Measurements from ENCODE around the gene SORCS2.

DNA sequence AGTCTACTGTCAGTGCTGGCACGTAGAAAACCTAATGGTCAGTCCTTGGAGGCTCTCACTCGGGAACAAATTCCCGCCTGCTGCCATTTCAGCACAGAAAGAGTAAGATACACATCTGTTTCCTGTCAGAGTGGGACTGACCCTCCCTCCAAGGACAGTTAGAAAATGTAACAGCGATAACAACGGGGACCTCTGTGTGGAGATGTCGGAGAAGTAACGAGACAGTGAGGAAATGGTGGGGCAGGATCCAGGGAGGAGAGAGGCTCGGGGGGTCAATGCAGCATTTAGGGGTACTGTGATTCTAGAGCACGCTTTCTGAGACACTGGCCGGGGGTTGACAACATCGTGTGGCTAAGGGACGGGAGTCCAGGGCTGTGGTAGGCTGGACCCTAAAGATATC is 36.0 kb upstream of the SORCS2 start:
- TF ChIP-seq, protein P1, sequence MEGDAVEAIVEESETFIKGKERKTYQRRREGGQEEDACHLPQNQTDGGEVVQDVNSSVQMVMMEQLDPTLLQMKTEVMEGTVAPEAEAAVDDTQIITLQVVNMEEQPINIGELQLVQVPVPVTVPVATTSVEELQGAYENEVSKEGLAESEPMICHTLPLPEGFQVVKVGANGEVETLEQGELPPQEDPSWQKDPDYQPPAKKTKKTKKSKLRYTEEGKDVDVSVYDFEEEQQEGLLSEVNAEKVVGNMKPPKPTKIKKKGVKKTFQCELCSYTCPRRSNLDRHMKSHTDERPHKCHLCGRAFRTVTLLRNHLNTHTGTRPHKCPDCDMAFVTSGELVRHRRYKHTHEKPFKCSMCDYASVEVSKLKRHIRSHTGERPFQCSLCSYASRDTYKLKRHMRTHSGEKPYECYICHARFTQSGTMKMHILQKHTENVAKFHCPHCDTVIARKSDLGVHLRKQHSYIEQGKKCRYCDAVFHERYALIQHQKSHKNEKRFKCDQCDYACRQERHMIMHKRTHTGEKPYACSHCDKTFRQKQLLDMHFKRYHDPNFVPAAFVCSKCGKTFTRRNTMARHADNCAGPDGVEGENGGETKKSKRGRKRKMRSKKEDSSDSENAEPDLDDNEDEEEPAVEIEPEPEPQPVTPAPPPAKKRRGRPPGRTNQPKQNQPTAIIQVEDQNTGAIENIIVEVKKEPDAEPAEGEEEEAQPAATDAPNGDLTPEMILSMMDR (IDR thresholded peaks at IDR 0.05), result no peak
- TF ChIP-seq POLR2A (IDR thresholded peaks at IDR 0.05), result no peak

Data from esophagus squamous epithelium (tissue), 4 donors.